DND-41 (cell line): ENCODE measurements around the gene KCNIP4.

ENCODE experiments used
- EZH2 ChIP-seq: IDR thresholded peaks from 3 replicates; pipeline ENCODE4 v1.6.1; 2012; ENCODE audit warnings: borderline replicate concordance, low read depth, mild to moderate bottlenecking, moderate library complexity, low read length, inconsistent platforms; ENCODE audit not compliant: severe bottlenecking
- TF ChIP-seq, protein P1 (sequence below): IDR thresholded peaks from 2 replicates; pipeline ENCODE4 v1.5.1; 2012; ENCODE audit warnings: borderline replicate concordance, low read length, moderate library complexity, mild to moderate bottlenecking; ENCODE audit not compliant: poor library complexity, severe bottlenecking; ENCODE audit errors: extremely low read depth

DNA sequence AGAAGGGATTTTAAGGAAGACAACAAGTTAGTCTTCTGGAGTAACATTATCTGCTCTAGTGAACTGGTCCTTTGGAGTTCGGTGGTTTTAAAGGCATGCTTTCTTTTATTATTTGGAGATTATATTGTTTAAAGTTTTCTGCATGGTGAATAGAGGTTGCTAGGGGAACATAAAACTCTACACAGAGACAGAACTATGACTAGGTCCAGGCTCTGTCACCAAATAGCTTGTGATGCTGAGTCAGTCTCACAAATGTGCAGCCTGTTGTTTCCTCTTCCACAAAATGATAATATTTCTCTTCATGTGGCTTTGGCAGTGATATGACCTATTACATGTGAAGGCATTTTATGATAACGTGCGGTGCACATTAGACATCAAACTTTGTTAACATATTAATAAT, 1115.7 kb downstream of the KCNIP4 start:
- TF ChIP-seq, protein P1, sequence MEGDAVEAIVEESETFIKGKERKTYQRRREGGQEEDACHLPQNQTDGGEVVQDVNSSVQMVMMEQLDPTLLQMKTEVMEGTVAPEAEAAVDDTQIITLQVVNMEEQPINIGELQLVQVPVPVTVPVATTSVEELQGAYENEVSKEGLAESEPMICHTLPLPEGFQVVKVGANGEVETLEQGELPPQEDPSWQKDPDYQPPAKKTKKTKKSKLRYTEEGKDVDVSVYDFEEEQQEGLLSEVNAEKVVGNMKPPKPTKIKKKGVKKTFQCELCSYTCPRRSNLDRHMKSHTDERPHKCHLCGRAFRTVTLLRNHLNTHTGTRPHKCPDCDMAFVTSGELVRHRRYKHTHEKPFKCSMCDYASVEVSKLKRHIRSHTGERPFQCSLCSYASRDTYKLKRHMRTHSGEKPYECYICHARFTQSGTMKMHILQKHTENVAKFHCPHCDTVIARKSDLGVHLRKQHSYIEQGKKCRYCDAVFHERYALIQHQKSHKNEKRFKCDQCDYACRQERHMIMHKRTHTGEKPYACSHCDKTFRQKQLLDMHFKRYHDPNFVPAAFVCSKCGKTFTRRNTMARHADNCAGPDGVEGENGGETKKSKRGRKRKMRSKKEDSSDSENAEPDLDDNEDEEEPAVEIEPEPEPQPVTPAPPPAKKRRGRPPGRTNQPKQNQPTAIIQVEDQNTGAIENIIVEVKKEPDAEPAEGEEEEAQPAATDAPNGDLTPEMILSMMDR, result no peak
- no peak for TF ChIP-seq EZH2
